GM23338 (cell line): ENCODE data around the gene SOAT1.
"Not testable (repeated sequence)": the region's sequence is repeated elsewhere in the genome, so short reads cannot be mapped to it uniquely, and the experiment has no call there.

Experiments
- CTCF ChIP-seq, 2 experiments: fragments of 200-600 bp in 1 of 2; sonication (generic) in 1 of 2; conservative IDR thresholded peaks; 2 replicates each; pipeline versions ENCODE4 v1.5.1 to v1.6.1; 2016 to 2017; ENCODE audit warnings: antibody characterized with exemption in 2 of 2, low read depth in 2 of 2, mild to moderate bottlenecking in 2 of 2, moderate library complexity in 1 of 2
- ETS1 ChIP-seq: IDR thresholded peaks from 2 replicates; pipeline ENCODE4 v1.6.1; 2016; ENCODE audit warnings: antibody characterized with exemption

GRCh38 chr1:179274424-179274823, 19.2 kb upstream of the SOAT1 start:
- TF ChIP-seq CTCF (conservative IDR thresholded peaks at IDR 0.05; ENCODE audit: low read depth in 2 of 2); ETS1: not testable (repeated sequence)
